ENCODE measurements around the gene ERCC6.

The ERCC6 gene

GRCh38 chr10:49488056-49488717, 50.7 kb downstream of the ERCC6 start:
- TF ChIP-seq, protein P1, sequence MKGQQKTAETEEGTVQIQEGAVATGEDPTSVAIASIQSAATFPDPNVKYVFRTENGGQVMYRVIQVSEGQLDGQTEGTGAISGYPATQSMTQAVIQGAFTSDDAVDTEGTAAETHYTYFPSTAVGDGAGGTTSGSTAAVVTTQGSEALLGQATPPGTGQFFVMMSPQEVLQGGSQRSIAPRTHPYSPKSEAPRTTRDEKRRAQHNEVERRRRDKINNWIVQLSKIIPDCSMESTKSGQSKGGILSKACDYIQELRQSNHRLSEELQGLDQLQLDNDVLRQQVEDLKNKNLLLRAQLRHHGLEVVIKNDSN (IDR thresholded peaks at IDR 0.05) = no peak
- TF ChIP-seq TEAD4 (IDR thresholded peaks at IDR 0.05) = no peak
- no peak for TF ChIP-seq TCF12 (IDR thresholded peaks at IDR 0.05; ENCODE audit: low read depth)
- TF ChIP-seq EP300 (IDR thresholded peaks at IDR 0.05; ENCODE audit: borderline replicate concordance) = no peak
- no peak for TF ChIP-seq CREB1 (IDR thresholded peaks at IDR 0.05; ENCODE audit: low read depth)
- TF ChIP-seq, protein P2, sequence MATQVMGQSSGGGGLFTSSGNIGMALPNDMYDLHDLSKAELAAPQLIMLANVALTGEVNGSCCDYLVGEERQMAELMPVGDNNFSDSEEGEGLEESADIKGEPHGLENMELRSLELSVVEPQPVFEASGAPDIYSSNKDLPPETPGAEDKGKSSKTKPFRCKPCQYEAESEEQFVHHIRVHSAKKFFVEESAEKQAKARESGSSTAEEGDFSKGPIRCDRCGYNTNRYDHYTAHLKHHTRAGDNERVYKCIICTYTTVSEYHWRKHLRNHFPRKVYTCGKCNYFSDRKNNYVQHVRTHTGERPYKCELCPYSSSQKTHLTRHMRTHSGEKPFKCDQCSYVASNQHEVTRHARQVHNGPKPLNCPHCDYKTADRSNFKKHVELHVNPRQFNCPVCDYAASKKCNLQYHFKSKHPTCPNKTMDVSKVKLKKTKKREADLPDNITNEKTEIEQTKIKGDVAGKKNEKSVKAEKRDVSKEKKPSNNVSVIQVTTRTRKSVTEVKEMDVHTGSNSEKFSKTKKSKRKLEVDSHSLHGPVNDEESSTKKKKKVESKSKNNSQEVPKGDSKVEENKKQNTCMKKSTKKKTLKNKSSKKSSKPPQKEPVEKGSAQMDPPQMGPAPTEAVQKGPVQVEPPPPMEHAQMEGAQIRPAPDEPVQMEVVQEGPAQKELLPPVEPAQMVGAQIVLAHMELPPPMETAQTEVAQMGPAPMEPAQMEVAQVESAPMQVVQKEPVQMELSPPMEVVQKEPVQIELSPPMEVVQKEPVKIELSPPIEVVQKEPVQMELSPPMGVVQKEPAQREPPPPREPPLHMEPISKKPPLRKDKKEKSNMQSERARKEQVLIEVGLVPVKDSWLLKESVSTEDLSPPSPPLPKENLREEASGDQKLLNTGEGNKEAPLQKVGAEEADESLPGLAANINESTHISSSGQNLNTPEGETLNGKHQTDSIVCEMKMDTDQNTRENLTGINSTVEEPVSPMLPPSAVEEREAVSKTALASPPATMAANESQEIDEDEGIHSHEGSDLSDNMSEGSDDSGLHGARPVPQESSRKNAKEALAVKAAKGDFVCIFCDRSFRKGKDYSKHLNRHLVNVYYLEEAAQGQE (IDR thresholded peaks at IDR 0.05; ENCODE audit: low read depth) = no peak
- no peak for TF ChIP-seq RAD21 (IDR thresholded peaks at IDR 0.05; ENCODE audit: low read depth)
- TF ChIP-seq FOXM1 (IDR thresholded peaks at IDR 0.05; ENCODE audit: borderline replicate concordance, low read depth) = no peak
- no peak for TF ChIP-seq CEBPB (IDR thresholded peaks at IDR 0.05)

DNA sequence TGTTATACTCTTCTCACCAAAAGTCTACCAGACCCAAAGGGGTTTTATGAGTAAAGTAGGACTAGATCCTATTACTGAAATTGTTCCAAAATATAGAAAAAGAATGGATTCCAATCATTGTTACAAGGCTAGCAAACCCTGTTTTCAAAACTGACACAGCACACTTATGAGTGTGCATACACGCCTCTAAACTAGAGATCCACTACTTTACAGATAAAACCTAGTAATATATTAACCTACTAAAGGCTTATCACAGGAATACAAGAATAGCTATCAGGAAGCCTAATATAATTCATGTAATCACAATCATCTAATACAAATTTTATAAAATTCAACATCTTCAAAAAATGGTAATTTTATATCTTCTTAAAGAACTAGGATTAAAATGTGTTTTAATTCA, 52.2 kb downstream of the ERCC6 start:
- TF ChIP-seq TEAD4 (IDR thresholded peaks at IDR 0.05) (no peak), ZBTB7A (IDR thresholded peaks at IDR 0.05; ENCODE audit: low read depth) (no peak), RAD21 (IDR thresholded peaks at IDR 0.05; ENCODE audit: low read depth) (no peak), EP300 (IDR thresholded peaks at IDR 0.05; ENCODE audit: borderline replicate concordance) (no peak), TCF12 (IDR thresholded peaks at IDR 0.05; ENCODE audit: low read depth) (no peak), CEBPB (IDR thresholded peaks at IDR 0.05) (no peak), EGR1 (IDR thresholded peaks at IDR 0.05) (no peak), YY1 (IDR thresholded peaks at IDR 0.05; ENCODE audit: low read depth) (no peak), NFIC (IDR thresholded peaks at IDR 0.05) (no peak), TAF1 (IDR thresholded peaks at IDR 0.05; ENCODE audit: low read depth) (no peak), CREB1 (IDR thresholded peaks at IDR 0.05; ENCODE audit: low read depth) (no peak)
- TF ChIP-seq, protein P3, sequence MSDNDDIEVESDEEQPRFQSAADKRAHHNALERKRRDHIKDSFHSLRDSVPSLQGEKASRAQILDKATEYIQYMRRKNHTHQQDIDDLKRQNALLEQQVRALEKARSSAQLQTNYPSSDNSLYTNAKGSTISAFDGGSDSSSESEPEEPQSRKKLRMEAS (IDR thresholded peaks at IDR 0.05) = no peak
- TF ChIP-seq, protein P1 (IDR thresholded peaks at IDR 0.05) = no peak

DNA sequence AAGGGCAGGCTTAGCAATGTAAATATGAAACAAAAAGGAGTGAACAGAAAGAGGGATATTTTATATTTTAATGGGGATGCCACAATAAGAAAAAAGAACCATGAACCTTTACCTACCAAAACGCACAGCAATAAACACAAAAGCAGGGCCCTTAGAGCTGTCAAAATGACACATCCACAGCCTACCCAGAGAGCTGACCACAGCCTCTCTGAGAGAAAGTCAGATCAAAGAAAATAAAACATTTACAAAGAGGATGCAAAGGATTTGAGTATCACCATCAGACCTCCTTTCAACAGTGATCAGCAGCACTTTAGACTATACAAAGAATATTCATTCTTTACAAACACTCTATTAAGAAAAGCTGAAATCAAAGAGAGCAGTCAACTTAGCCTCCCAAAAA, 52.9 kb downstream of the ERCC6 start:
- no peak for TF ChIP-seq EGR1 (IDR thresholded peaks at IDR 0.05)

- TF ChIP-seq, protein P2 (IDR thresholded peaks at IDR 0.05; ENCODE audit: low read depth) = no peak
- TF ChIP-seq, protein P3 (IDR thresholded peaks at IDR 0.05) = no peak
- TF ChIP-seq YY1 (IDR thresholded peaks at IDR 0.05; ENCODE audit: low read depth) = no peak
- TF ChIP-seq, protein P1 (IDR thresholded peaks at IDR 0.05) = no peak
- no peak for TF ChIP-seq EP300 (IDR thresholded peaks at IDR 0.05; ENCODE audit: borderline replicate concordance)
- TF ChIP-seq TCF12 (IDR thresholded peaks at IDR 0.05; ENCODE audit: low read depth) = no peak
- TF ChIP-seq TAF1 (IDR thresholded peaks at IDR 0.05; ENCODE audit: low read depth) = no peak
- TF ChIP-seq RAD21 (IDR thresholded peaks at IDR 0.05; ENCODE audit: low read depth) = no peak
- TF ChIP-seq EGR1 (IDR thresholded peaks at IDR 0.05) = no peak
- no peak for TF ChIP-seq ZBTB7A (IDR thresholded peaks at IDR 0.05; ENCODE audit: low read depth)
- TF ChIP-seq FOXM1 (IDR thresholded peaks at IDR 0.05; ENCODE audit: borderline replicate concordance, low read depth) = no peak
- TF ChIP-seq CREB1 (IDR thresholded peaks at IDR 0.05; ENCODE audit: low read depth) = no peak
- TF ChIP-seq CEBPB (IDR thresholded peaks at IDR 0.05) = no peak
Measured at GRCh38 chr10:49484486-49485235, 54.3 kb downstream of the ERCC6 start.

- TF ChIP-seq RAD21 (IDR thresholded peaks at IDR 0.05; ENCODE audit: low read depth) = no peak
- TF ChIP-seq ZBTB7A (IDR thresholded peaks at IDR 0.05; ENCODE audit: low read depth) = no peak
- no peak for TF ChIP-seq TAF1 (IDR thresholded peaks at IDR 0.05; ENCODE audit: low read depth)
- TF ChIP-seq, protein P2 (IDR thresholded peaks at IDR 0.05; ENCODE audit: low read depth) = no peak
- no peak for TF ChIP-seq YY1 (IDR thresholded peaks at IDR 0.05; ENCODE audit: low read depth)
- TF ChIP-seq EP300 (IDR thresholded peaks at IDR 0.05; ENCODE audit: borderline replicate concordance) = no peak
- no peak for TF ChIP-seq EGR1 (IDR thresholded peaks at IDR 0.05)
- TF ChIP-seq, protein P1 (IDR thresholded peaks at IDR 0.05) = no peak
- TF ChIP-seq CEBPB (IDR thresholded peaks at IDR 0.05) = no peak
- no peak for TF ChIP-seq TCF12 (IDR thresholded peaks at IDR 0.05; ENCODE audit: low read depth)
- TF ChIP-seq NFIC (IDR thresholded peaks at IDR 0.05) = no peak
- TF ChIP-seq, protein P3 (IDR thresholded peaks at IDR 0.05) = no peak
- no peak for TF ChIP-seq TEAD4 (IDR thresholded peaks at IDR 0.05)
- TF ChIP-seq CREB1 (IDR thresholded peaks at IDR 0.05; ENCODE audit: low read depth) = no peak
- no peak for TF ChIP-seq FOXM1 (IDR thresholded peaks at IDR 0.05; ENCODE audit: borderline replicate concordance, low read depth)
Measured at GRCh38 chr10:49478819-49479218, 60.1 kb downstream of the ERCC6 start.

All from Ishikawa (cell line).